ENCODE data around the gene MEOX1.

The MEOX1 gene

DNA sequence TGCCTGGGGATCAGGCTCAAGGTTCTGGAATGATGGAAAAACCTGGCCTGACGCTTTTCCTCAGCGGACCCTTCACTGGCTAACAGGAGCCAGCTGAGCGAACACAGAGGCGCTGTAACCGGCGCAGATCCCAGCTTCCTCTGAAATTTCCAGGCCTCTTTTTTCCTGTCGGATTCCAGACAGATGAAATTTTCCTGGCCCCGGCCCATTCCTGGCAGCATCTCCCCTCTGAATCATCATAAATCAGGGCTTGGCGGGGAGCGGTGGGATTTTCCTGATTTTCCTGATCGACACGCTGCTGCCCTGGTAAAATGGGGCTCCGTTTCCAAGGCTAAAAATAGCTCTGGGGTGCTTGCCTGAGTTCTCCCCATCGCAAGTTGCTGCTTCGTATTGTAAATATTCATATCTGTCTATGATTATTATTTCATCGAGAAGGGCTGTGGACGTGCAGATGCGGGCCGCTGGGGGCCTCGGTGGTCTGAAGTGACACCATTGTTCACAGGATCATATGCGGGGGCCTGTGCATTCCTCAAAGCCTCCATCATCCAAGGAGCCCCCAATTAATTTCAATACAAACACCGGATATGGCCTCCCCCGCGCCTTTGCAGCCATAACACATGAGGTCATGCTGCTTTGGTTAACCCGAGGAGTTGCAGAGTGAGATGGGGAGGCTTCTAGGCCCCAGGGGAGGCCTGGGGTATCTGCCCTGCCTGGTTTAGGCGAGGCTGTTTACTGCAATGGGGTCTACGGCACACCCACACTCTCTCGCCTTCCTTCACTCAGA, 69.8 kb downstream of the MEOX1 start:
- DNase-seq, result no peak

- no peak for DNase-seq
Measured at GRCh38 chr17:43591001-43591400, 70.7 kb downstream of the MEOX1 start.

Data from hypothalamus (tissue), 51 donors.